Left lung (tissue), 10 donors: ENCODE measurements around the gene NYAP2. TPM values are rescaled to one million over a fixed set of nuclear protein-coding genes. Genes with fewer than 3 reads are reported as not detected.

ENCODE experiments used
- ATAC-seq: fragments of 200-7000 bp; cut with Tn5 transposase; one replicate; pipeline ENCODE4 v1.9.1; 2020; ENCODE audit warnings: moderate library complexity
- DNase-seq, 4 donors: peaks; one replicate each; pipeline ENCODE4 v3.0.0-alpha.2; 2013 to 2020
- H3K27ac ChIP-seq, 2 donors: fragments of 200-600 bp; sonication (generic) in 1 of 2; one replicate each; pipeline versions ENCODE4 v1.5.0 to v1.8.0; 2020 to 2021
- H3K27me3 ChIP-seq, 2 donors: fragments of 200-600 bp; sonication (generic) in 1 of 2; one replicate each; pipeline versions ENCODE4 v1.5.0 to v1.8.0; 2020 to 2021
- H3K36me3 ChIP-seq, 2 donors: fragments of 200-600 bp; sonication (generic) in 1 of 2; one replicate each; pipeline versions ENCODE4 v1.5.0 to v1.8.0; 2020 to 2021
- H3K4me1 ChIP-seq, 2 donors: fragments of 200-600 bp; one replicate each; pipeline ENCODE4 v1.8.0; 2021
- H3K4me3 ChIP-seq, 2 donors: fragments of 200-600 bp; sonication (generic) in 1 of 2; one replicate each; pipeline versions ENCODE4 v1.5.0 to v1.8.0; 2020 to 2021; ENCODE audit warnings: mild to moderate bottlenecking in 1 of 2
- H3K9me3 ChIP-seq, 2 donors: fragments of 200-600 bp; sonication (generic) in 1 of 2; one replicate each; pipeline versions ENCODE4 v1.5.0 to v1.8.0; 2020 to 2021
- intact Hi-C, 2 donors: fragments of 100-400 bp; cut with DNase I; formaldehyde crosslinking; loops; one replicate each; pipeline versions ENCODE4 v1.11.2 to v1.14.2; 2022
- polyA plus RNA-seq, 6 donors: library from polyadenylated mRNA; unstranded; fragments of 120-200 nt; gene quantifications; one replicate each; pipeline ENCODE4 v1.2.1, GENCODE V29; 2013; ENCODE audit not compliant: insufficient read length in 6 of 6
- total RNA-seq, 2 donors: library from RNA; stranded (reverse); fragmentation: NEBNext Ultra II Directional; extraction: Animal tissue kit (Norgen Biotek cat#: 25700); gene quantifications; one replicate each; pipeline ENCODE4 v1.2.1, GENCODE V29; 2021
- TF ChIP-seq, protein P1 (sequence below), 2 donors: fragments of 200-600 bp; sonication (generic) in 1 of 2; IDR thresholded peaks; one replicate each; pipeline versions ENCODE4 v1.5.0 to v1.8.0; 2021; ENCODE audit warnings: antibody characterized with exemption in 2 of 2
- donor health status: DM: no; HTN: yes; CAD: no.
- donor health status: DM: no; HTN: no; CAD: no.

Gene NYAP2
- total and polyA plus RNA-seq, 8 donors: 0.04 to 1.0 (median 0.07) TPM

DNA sequence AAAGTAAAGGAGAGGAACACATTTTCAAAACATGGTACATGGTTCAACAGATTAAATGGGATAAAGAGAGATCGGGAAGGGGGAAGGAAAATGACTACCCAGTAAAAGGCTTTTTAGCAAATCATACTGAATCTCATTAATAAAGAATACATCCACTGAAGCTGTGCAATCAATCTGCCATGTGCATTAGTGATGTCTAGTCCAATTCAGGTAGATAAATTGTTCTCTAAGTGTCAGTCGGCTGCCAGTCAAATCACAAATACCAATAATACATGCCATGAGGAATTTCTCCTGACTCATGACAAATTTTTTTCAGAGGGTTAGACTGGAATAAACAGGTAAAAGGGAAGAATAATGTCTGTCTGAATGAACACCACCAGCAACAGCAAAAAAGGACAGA is 22.6 kb downstream of the NYAP2 start:
- TF ChIP-seq, protein P1, sequence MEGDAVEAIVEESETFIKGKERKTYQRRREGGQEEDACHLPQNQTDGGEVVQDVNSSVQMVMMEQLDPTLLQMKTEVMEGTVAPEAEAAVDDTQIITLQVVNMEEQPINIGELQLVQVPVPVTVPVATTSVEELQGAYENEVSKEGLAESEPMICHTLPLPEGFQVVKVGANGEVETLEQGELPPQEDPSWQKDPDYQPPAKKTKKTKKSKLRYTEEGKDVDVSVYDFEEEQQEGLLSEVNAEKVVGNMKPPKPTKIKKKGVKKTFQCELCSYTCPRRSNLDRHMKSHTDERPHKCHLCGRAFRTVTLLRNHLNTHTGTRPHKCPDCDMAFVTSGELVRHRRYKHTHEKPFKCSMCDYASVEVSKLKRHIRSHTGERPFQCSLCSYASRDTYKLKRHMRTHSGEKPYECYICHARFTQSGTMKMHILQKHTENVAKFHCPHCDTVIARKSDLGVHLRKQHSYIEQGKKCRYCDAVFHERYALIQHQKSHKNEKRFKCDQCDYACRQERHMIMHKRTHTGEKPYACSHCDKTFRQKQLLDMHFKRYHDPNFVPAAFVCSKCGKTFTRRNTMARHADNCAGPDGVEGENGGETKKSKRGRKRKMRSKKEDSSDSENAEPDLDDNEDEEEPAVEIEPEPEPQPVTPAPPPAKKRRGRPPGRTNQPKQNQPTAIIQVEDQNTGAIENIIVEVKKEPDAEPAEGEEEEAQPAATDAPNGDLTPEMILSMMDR (IDR thresholded peaks at IDR 0.05): no peak
- H3K36me3 ChIP-seq: no peaks in the 10 kb centered on the region

DNA sequence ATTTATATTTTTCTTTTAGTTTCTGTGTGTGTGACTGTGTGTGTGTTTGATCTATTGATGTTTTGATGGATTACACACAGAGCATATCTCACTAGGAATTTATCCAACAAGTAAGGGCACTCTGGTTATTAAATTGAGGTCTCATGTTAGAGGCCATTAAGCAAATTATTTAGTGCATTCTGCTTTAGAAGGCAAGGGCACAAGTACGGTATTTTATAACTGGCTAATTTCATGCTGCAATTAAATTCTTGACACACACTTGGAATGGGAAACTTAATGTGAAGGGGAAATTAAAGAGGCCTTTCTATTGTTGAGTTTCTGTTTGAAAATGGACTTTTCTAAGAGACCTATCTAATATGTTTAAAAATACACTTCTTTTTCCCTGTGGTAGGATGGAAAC is 25.8 kb downstream of the NYAP2 start:
- intact Hi-C loops: no loop called here
- TF ChIP-seq, protein P1 (IDR thresholded peaks at IDR 0.05): no peak
- Histone ChIP-seq H3K27ac (no peak overlapping the region), H3K4me3 (no peak overlapping the region), H3K4me1 (no peaks in the 10 kb centered on the region), H3K36me3 (no peaks in the 10 kb centered on the region), H3K27me3 (no peaks in the 10 kb centered on the region), H3K9me3 (no peaks in the 10 kb centered on the region)
- no peak for ATAC-seq
- no peak for DNase-seq

More for the DNA sequence above, 22.6 kb downstream of the NYAP2 start:
- no peak for ATAC-seq
- Histone ChIP-seq H3K27me3 (no peaks in the 10 kb centered on the region), H3K4me3 (no peak overlapping the region), H3K4me1 (no peaks in the 10 kb centered on the region), H3K9me3 (no peaks in the 10 kb centered on the region), H3K27ac (no peak overlapping the region)
- intact Hi-C loops: no loop called here
- no peak for DNase-seq

DNA sequence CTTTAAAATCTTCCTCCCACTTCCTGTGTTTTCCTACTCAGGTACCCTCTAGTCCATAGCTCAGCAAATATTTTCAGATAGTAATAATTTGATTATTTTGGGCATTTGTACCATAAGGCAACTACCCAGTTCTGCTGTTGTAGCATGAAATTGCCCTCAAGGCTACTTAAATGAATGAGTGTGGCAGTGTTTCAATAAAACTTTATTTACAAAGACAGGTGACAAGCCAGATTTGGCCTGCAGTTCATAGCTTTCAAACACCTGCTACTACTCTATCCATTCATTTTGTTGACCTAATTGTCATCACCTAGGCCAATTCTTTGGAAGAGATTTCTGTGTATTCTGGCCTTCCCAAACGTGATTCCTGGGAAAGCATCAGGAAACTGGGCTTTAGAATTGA is 28.9 kb downstream of the NYAP2 start:
- DNase-seq (no peak), ATAC-seq (no peak)
- Histone ChIP-seq H3K4me1 (no peaks in the 10 kb centered on the region), H3K4me3 (no peak overlapping the region), H3K36me3 (no peaks in the 10 kb centered on the region), H3K27ac (no peak overlapping the region), H3K27me3 (no peaks in the 10 kb centered on the region), H3K9me3 (no peaks in the 10 kb centered on the region)
- TF ChIP-seq, protein P1 (IDR thresholded peaks at IDR 0.05): no peak
- intact Hi-C loops: no loop called here

DNA sequence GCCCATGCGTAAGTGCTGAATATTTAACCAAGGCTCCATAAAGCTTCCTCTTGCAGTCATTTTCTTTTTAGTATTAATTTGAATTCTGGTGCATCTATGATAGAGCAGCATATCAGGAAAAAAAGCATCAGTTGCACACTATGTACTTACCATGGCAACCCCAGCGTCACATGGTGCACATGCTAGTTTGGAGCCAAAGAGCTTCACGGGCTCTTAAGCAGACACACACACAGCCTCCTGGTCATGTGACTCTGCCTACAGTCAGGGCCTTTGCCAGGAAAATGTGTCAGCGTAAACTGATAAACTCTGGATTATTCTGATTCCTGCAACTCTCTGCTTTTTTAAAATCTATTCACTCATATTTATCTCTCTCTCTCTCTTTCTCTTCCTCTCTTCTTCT is 30.2 kb downstream of the NYAP2 start:
- Histone ChIP-seq H3K27me3 (no peaks in the 10 kb centered on the region), H3K4me3 (no peak overlapping the region), H3K9me3 (no peaks in the 10 kb centered on the region), H3K27ac (no peak overlapping the region), H3K36me3 (no peaks in the 10 kb centered on the region), H3K4me1 (no peaks in the 10 kb centered on the region)
- TF ChIP-seq, protein P1 (IDR thresholded peaks at IDR 0.05): no peak
- intact Hi-C loops: no loop called here
- DNase-seq (peak in 2 of 4 donors; percentile 14 to 52), ATAC-seq (peak; percentile 32)

DNA sequence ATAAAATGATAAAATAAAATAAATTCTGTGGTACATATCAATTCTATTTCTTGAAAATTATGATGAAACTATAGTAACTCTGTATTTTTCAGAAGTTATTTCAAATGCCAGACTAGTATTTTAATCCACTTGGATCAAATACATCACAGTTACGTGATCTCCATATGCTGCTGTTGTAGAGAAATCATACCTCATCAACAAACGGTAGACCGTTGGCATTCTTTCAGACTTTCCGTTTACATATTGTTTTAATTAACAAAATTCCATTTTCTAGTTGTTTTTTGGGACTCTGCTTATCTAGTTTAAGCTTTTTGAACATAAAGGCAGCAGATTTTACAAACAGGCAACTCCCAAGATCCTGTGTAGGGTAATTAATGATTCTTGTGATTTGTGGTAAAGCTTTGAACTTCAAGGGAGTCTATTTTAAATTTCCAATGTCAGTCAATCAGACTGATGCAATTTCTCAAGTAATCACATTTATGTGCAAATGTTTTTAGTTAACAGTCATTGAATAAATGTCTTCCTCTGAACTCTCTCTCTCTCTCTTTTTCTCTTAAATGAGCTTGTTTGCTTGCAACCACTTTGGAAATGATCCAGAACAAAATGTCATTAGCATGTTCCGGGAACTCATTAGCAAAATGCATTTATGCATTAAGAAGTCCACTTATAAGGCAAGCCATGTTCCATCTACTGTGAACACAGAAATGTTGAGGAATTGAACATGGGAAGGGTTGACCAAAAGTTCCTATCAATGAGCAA is 31.8 kb downstream of the NYAP2 start:
- ATAC-seq (no peak), DNase-seq (no peak)
- H3K36me3 ChIP-seq: no peaks in the 10 kb centered on the region

More for the DNA sequence above, 31.8 kb downstream of the NYAP2 start:
- Histone ChIP-seq H3K4me3 (no peak overlapping the region), H3K9me3 (no peaks in the 10 kb centered on the region), H3K27me3 (no peaks in the 10 kb centered on the region), H3K27ac (no peak overlapping the region), H3K4me1 (no peaks in the 10 kb centered on the region)
- TF ChIP-seq, protein P1 (IDR thresholded peaks at IDR 0.05): no peak
- intact Hi-C loops: no loop called here
